WTC11 (cell line): ENCODE measurements around the gene VSTM2L. TPM values are rescaled to one million over a fixed set of nuclear protein-coding genes. Genes with fewer than 3 reads are reported as not detected.

Source experiments
- ATAC-seq: fragments of 200-7000 bp; cut with Tn5 transposase; 2 replicates; pipeline ENCODE4 v1.10.0; 2021; ENCODE audit warnings: mild to moderate bottlenecking, moderate library complexity
- CTCF ChIA-PET: fragments of 300-600 bp; sonication (Branson Sonifier 250); formaldehyde crosslinking; loops from one replicate; lab custom pipeline; 2021; ENCODE audit warnings: antibody characterized with exemption; lab: Charles Lee
- POLR2A ChIA-PET: fragments of 350-600 bp; sonication (Branson Sonifier 250); formaldehyde crosslinking; loops from one replicate; lab custom pipeline; 2021; ENCODE audit warnings: antibody characterized with exemption; lab: Charles Lee
- DNase-seq: peaks from one replicate; pipeline ENCODE4 v3.0.0; 2021; ENCODE audit warnings: low spot score
- H3K27ac Mint-ChIP-seq: 2 replicates; pipeline ENCODE4 v1.8.0; 2021; ENCODE audit warnings: mixed read lengths
- H3K27me3 Mint-ChIP-seq: 2 replicates; pipeline ENCODE4 v1.8.0; 2021; ENCODE audit warnings: low read depth, mild to moderate bottlenecking, moderate library complexity, mixed read lengths
- H3K36me3 Mint-ChIP-seq: 2 replicates; pipeline ENCODE4 v1.8.0; 2021; ENCODE audit warnings: mixed read lengths
- H3K4me1 Mint-ChIP-seq: 2 replicates; pipeline ENCODE4 v1.8.0; 2022; ENCODE audit warnings: mixed read lengths
- H3K4me3 Mint-ChIP-seq: 2 replicates; pipeline ENCODE4 v1.8.0; 2021; ENCODE audit warnings: mild to moderate bottlenecking, moderate library complexity, mixed read lengths
- H3K9me3 Mint-ChIP-seq: 2 replicates; pipeline ENCODE4 v1.8.0; 2021; ENCODE audit warnings: mixed read lengths
- ATF1 ChIP-seq: sonication (generic); formaldehyde crosslinking; IDR thresholded peaks from 2 replicates; pipeline ENCODE4 v1.8.1; 2023; ENCODE audit warnings: mild to moderate bottlenecking, moderate library complexity, missing genetic modification reagents
- CBFB ChIP-seq: sonication (generic); formaldehyde crosslinking; IDR thresholded peaks from 2 replicates; pipeline ENCODE4 v1.8.1; 2022; ENCODE audit warnings: mild to moderate bottlenecking, low read depth, missing genetic modification reagents
- EMX1 ChIP-seq: fragments of 250-450 bp; sonication (Bioruptor Pico); IDR thresholded peaks from 2 replicates; pipeline ENCODE4 v1.8.0; 2021; ENCODE audit warnings: mild to moderate bottlenecking
- GABPB1 ChIP-seq: sonication (generic); formaldehyde crosslinking; IDR thresholded peaks from 2 replicates; pipeline ENCODE4 v1.8.1; 2023; ENCODE audit warnings: mild to moderate bottlenecking, missing genetic modification reagents
- JAZF1 ChIP-seq: fragments of 250-450 bp; sonication (Bioruptor Pico); IDR thresholded peaks from 2 replicates; pipeline ENCODE4 v1.9.0; 2021; ENCODE audit warnings: moderate library complexity, mild to moderate bottlenecking, inconsistent platforms
- JUN ChIP-seq: sonication (generic); formaldehyde crosslinking; IDR thresholded peaks from 2 replicates; pipeline ENCODE4 v1.8.0; 2023; ENCODE audit warnings: mild to moderate bottlenecking, missing genetic modification reagents
- MXD4 ChIP-seq: fragments of 250-450 bp; sonication (Bioruptor Pico); IDR thresholded peaks from 2 replicates; pipeline ENCODE4 v1.8.0; 2021; ENCODE audit warnings: mild to moderate bottlenecking, moderate library complexity, borderline replicate concordance
- NR3C1 ChIP-seq: sonication (generic); formaldehyde crosslinking; conservative IDR thresholded peaks from 2 replicates; pipeline ENCODE4 v1.8.1; 2023; ENCODE audit warnings: low read depth, mild to moderate bottlenecking, missing genetic modification reagents
- RORB ChIP-seq: fragments of 250-450 bp; sonication (Bioruptor Pico); IDR thresholded peaks from 2 replicates; pipeline ENCODE4 v1.9.0; 2021; ENCODE audit warnings: mild to moderate bottlenecking
- SMAD4 ChIP-seq: sonication (generic); formaldehyde crosslinking; IDR thresholded peaks from 2 replicates; pipeline ENCODE4 v1.8.0; 2022; ENCODE audit warnings: mild to moderate bottlenecking, missing genetic modification reagents
- SOX15 ChIP-seq: fragments of 250-450 bp; sonication (Bioruptor Pico); IDR thresholded peaks from 2 replicates; pipeline ENCODE4 v1.9.0; 2021; ENCODE audit warnings: mild to moderate bottlenecking
- SP1 ChIP-seq: sonication (generic); formaldehyde crosslinking; conservative IDR thresholded peaks from 2 replicates; pipeline ENCODE4 v1.8.1; 2022; ENCODE audit warnings: missing genetic modification reagents
- TEAD1 ChIP-seq: sonication (generic); formaldehyde crosslinking; IDR thresholded peaks from 2 replicates; pipeline ENCODE4 v1.8.0; 2022; ENCODE audit warnings: mild to moderate bottlenecking, missing genetic modification reagents
- TEAD4 ChIP-seq: sonication (generic); formaldehyde crosslinking; IDR thresholded peaks from 2 replicates; pipeline ENCODE4 v1.8.0; 2022; ENCODE audit warnings: mild to moderate bottlenecking, missing genetic modification reagents
- ZNF232 ChIP-seq: sonication (generic); formaldehyde crosslinking; IDR thresholded peaks from 2 replicates; pipeline ENCODE4 v1.8.0; 2022; ENCODE audit warnings: mild to moderate bottlenecking, missing genetic modification reagents
- ZNF263 ChIP-seq: sonication (generic); formaldehyde crosslinking; IDR thresholded peaks from 2 replicates; pipeline ENCODE4 v1.8.1; 2022; ENCODE audit warnings: low read depth, mild to moderate bottlenecking, moderate library complexity, missing genetic modification reagents
- ZNF423 ChIP-seq: fragments of 250-450 bp; sonication (Bioruptor Pico); IDR thresholded peaks from 2 replicates; pipeline ENCODE4 v2.1.2; 2022; ENCODE audit warnings: mild to moderate bottlenecking, moderate library complexity
- total RNA-seq: library from RNA; stranded (reverse); gene quantifications from 3 replicates; pipeline ENCODE4 v1.2.3, GENCODE V29; 2021
- TF ChIP-seq, protein P1 (sequence below): sonication (generic); formaldehyde crosslinking; conservative IDR thresholded peaks from 2 replicates; pipeline ENCODE4 v1.8.1; 2022; ENCODE audit warnings: mild to moderate bottlenecking, missing genetic modification reagents
- TF ChIP-seq, protein P2 (sequence below): fragments of 200-600 bp; IDR thresholded peaks from 2 replicates; pipeline ENCODE4 v1.8.0; 2022; ENCODE audit warnings: antibody characterized with exemption
- TF ChIP-seq, protein P3 (sequence below): fragments of 250-450 bp; sonication (Bioruptor Pico); IDR thresholded peaks from 2 replicates; pipeline ENCODE4 v1.9.0; 2021; ENCODE audit warnings: moderate library complexity, mild to moderate bottlenecking, inconsistent platforms, borderline replicate concordance
- TF ChIP-seq, protein P4 (sequence below): sonication (generic); formaldehyde crosslinking; IDR thresholded peaks from 2 replicates; pipeline ENCODE4 v1.8.0; 2022; ENCODE audit warnings: mild to moderate bottlenecking, missing genetic modification reagents
- TF ChIP-seq, protein P5 (sequence below): sonication (generic); formaldehyde crosslinking; IDR thresholded peaks from 2 replicates; pipeline ENCODE4 v1.8.1; 2022; ENCODE audit warnings: low read depth, mild to moderate bottlenecking, moderate library complexity, missing genetic modification reagents, borderline replicate concordance
- TF ChIP-seq, protein P6 (sequence below): sonication (generic); formaldehyde crosslinking; IDR thresholded peaks from 2 replicates; pipeline ENCODE4 v1.8.0; 2022; ENCODE audit warnings: mild to moderate bottlenecking, missing genetic modification reagents
- TF ChIP-seq, protein P7 (sequence below): sonication (generic); formaldehyde crosslinking; IDR thresholded peaks from 2 replicates; pipeline ENCODE4 v1.8.1; 2023; ENCODE audit warnings: mild to moderate bottlenecking, missing genetic modification reagents, borderline replicate concordance

The VSTM2L gene
- total RNA-seq, 1 experiment from 2014 or later: 1.9 TPM

DNA sequence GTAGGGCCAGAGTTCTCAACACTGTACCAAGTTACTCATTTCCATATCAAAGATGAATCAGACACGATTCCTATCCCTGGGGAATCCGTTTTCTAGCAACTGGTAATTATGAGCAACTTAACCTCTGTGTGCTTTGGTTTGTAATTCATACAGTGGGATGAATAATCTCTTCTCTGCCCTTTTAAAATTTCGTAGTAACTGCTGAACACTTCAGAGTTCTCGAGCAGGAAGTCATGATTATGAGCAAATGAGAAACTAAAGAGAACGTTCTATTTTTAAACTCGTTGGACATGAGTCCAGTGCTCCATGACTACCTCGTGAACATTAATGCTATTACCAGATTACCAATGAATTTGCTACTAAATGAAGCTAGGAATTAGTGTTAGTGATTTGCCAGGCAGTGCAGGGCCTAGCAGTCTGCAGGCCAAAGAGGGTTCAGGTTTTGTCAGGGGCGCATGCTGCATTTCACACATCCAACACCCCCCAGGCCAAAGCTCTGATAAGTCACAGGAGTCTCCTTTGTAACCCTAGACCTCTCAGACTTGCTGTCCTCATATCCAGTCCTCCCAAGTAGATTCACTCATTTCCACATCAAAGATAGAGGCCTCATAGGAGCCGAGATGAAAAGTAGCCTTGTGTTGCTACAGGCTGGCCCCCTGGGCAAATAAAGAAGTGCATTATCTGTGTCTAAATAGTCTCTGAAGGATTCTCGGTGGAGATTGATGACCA lies 45.8 kb upstream of the VSTM2L start:
- Mint-ChIP-seq H3K4me3 (no peak overlapping the region), H3K36me3 (peaks cover 19% of the 10 kb centered on the region), H3K9me3 (no peaks in the 10 kb centered on the region), H3K4me1 (0 out of 2 replicates have a peak, but pooled peaks cover 3% of the 10 kb centered on the region), H3K27me3 (no peaks in the 10 kb centered on the region), H3K27ac (no peak overlapping the region)
- CTCF ChIA-PET: interaction anchor here (1.4 kb wide), 1 partner anchor 293 kb away, joined by 5 read pairs; no protein-coding TSS in a partner anchor
- no peak for TF ChIP-seq NR3C1 (CRISPR knock-in tag)
- no peak for TF ChIP-seq JAZF1 (CRISPR knock-in tag)
- TF ChIP-seq SOX15 (CRISPR knock-in tag): no peak
- TF ChIP-seq, protein P1, sequence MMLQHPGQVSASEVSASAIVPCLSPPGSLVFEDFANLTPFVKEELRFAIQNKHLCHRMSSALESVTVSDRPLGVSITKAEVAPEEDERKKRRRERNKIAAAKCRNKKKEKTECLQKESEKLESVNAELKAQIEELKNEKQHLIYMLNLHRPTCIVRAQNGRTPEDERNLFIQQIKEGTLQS: no peak
- TF ChIP-seq, protein P2, sequence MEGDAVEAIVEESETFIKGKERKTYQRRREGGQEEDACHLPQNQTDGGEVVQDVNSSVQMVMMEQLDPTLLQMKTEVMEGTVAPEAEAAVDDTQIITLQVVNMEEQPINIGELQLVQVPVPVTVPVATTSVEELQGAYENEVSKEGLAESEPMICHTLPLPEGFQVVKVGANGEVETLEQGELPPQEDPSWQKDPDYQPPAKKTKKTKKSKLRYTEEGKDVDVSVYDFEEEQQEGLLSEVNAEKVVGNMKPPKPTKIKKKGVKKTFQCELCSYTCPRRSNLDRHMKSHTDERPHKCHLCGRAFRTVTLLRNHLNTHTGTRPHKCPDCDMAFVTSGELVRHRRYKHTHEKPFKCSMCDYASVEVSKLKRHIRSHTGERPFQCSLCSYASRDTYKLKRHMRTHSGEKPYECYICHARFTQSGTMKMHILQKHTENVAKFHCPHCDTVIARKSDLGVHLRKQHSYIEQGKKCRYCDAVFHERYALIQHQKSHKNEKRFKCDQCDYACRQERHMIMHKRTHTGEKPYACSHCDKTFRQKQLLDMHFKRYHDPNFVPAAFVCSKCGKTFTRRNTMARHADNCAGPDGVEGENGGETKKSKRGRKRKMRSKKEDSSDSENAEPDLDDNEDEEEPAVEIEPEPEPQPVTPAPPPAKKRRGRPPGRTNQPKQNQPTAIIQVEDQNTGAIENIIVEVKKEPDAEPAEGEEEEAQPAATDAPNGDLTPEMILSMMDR: no peak
- TF ChIP-seq TEAD1 (CRISPR knock-in tag): no peak
- no peak for TF ChIP-seq JUN
- no peak for TF ChIP-seq CBFB
- TF ChIP-seq SMAD4 (CRISPR knock-in tag): no peak
- no peak for TF ChIP-seq ZNF232
- TF ChIP-seq EMX1 (CRISPR knock-in tag): no peak
- TF ChIP-seq RORB: no peak
- no peak for TF ChIP-seq ZNF423 (CRISPR knock-in tag)
- ATAC-seq (no peak), DNase-seq (no peak)
- POLR2A ChIA-PET: no interaction called here

DNA sequence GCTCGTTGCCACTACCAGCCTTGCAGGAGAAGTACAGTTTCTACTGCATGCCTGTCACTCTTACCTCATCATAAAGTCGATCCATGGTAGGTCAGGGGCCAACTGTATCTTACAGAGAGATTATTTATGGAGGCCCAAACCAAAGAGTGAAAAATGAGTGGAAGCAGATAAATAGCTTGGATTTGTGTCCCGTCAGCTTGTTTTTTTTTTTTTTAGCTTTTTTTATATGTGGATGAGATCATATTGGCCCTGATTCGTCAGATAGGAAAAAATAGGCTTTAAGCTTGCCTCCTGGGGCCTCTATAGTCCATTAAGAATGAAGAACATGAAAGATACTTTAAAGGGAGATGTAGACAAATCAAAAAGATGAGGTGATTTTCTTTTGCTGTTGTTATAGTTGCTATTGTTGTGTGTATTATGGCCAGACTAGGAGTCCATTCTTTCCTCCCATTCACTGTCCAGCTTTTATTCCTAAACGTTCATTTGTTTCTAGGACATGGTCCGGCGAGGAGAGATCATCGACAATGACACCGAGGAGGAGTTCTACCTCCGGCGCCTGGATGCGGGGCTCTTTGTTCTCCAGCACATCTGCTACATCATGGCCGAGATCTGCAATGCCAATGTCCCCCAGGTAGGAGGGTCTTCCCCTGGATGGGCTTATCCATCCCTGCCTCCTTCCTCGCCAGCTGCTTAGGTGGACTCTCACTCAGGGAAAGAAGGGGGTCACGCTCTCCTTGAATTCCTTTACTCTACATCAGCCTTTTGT lies 43.3 kb upstream of the VSTM2L start:
- ChIA-PET POLR2A (no interaction called here), CTCF (no interaction called here)
- H3K4me3 Mint-ChIP-seq: no peak overlapping the region
- TF ChIP-seq, protein P3, sequence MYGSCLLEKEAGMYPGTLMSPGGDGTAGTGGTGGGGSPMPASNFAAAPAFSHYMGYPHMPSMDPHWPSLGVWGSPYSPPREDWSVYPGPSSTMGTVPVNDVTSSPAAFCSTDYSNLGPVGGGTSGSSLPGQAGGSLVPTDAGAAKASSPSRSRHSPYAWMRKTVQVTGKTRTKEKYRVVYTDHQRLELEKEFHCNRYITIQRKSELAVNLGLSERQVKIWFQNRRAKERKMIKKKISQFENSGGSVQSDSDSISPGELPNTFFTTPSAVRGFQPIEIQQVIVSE: no peak
- TF ChIP-seq ATF1 (CRISPR knock-in tag) (no peak), ZNF263 (CRISPR knock-in tag) (no peak), ZNF423 (CRISPR knock-in tag) (no peak), SP1 (no peak), MXD4 (CRISPR knock-in tag) (no peak), TEAD4 (no peak), TEAD1 (CRISPR knock-in tag) (no peak), GABPB1 (no peak), RORB (no peak), ZNF232 (no peak)
- TF ChIP-seq, protein P4, sequence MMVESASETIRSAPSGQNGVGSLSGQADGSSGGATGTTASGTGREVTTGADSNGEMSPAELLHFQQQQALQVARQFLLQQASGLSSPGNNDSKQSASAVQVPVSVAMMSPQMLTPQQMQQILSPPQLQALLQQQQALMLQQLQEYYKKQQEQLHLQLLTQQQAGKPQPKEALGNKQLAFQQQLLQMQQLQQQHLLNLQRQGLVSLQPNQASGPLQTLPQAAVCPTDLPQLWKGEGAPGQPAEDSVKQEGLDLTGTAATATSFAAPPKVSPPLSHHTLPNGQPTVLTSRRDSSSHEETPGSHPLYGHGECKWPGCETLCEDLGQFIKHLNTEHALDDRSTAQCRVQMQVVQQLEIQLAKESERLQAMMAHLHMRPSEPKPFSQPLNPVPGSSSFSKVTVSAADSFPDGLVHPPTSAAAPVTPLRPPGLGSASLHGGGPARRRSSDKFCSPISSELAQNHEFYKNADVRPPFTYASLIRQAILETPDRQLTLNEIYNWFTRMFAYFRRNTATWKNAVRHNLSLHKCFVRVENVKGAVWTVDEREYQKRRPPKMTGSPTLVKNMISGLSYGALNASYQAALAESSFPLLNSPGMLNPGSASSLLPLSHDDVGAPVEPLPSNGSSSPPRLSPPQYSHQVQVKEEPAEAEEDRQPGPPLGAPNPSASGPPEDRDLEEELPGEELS: no peak
- TF ChIP-seq, protein P5, sequence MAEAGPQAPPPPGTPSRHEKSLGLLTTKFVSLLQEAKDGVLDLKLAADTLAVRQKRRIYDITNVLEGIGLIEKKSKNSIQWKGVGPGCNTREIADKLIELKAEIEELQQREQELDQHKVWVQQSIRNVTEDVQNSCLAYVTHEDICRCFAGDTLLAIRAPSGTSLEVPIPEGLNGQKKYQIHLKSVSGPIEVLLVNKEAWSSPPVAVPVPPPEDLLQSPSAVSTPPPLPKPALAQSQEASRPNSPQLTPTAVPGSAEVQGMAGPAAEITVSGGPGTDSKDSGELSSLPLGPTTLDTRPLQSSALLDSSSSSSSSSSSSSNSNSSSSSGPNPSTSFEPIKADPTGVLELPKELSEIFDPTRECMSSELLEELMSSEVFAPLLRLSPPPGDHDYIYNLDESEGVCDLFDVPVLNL (CRISPR knock-in tag): no peak
- TF ChIP-seq, protein P6, sequence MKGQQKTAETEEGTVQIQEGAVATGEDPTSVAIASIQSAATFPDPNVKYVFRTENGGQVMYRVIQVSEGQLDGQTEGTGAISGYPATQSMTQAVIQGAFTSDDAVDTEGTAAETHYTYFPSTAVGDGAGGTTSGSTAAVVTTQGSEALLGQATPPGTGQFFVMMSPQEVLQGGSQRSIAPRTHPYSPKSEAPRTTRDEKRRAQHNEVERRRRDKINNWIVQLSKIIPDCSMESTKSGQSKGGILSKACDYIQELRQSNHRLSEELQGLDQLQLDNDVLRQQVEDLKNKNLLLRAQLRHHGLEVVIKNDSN (CRISPR knock-in tag): no peak
- TF ChIP-seq, protein P7, sequence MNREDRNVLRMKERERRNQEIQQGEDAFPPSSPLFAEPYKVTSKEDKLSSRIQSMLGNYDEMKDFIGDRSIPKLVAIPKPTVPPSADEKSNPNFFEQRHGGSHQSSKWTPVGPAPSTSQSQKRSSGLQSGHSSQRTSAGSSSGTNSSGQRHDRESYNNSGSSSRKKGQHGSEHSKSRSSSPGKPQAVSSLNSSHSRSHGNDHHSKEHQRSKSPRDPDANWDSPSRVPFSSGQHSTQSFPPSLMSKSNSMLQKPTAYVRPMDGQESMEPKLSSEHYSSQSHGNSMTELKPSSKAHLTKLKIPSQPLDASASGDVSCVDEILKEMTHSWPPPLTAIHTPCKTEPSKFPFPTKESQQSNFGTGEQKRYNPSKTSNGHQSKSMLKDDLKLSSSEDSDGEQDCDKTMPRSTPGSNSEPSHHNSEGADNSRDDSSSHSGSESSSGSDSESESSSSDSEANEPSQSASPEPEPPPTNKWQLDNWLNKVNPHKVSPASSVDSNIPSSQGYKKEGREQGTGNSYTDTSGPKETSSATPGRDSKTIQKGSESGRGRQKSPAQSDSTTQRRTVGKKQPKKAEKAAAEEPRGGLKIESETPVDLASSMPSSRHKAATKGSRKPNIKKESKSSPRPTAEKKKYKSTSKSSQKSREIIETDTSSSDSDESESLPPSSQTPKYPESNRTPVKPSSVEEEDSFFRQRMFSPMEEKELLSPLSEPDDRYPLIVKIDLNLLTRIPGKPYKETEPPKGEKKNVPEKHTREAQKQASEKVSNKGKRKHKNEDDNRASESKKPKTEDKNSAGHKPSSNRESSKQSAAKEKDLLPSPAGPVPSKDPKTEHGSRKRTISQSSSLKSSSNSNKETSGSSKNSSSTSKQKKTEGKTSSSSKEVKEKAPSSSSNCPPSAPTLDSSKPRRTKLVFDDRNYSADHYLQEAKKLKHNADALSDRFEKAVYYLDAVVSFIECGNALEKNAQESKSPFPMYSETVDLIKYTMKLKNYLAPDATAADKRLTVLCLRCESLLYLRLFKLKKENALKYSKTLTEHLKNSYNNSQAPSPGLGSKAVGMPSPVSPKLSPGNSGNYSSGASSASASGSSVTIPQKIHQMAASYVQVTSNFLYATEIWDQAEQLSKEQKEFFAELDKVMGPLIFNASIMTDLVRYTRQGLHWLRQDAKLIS: no peak

More for the DNA sequence above, 43.3 kb upstream of the VSTM2L start:
- ATAC-seq (no peak), DNase-seq (no peak)
- Mint-ChIP-seq H3K9me3 (no peaks in the 10 kb centered on the region), H3K36me3 (peaks cover 13% of the 10 kb centered on the region), H3K27me3 (no peaks in the 10 kb centered on the region), H3K4me1 (0 out of 2 replicates have a peak, but pooled peaks cover 3% of the 10 kb centered on the region), H3K27ac (no peak overlapping the region)
